Gastrocnemius medialis (tissue), 4 donors: ENCODE data around the gene CPS1.

Experiments used
- POLR2A ChIP-seq, 2 donors: fragments of 450-650 bp; IDR thresholded peaks; one replicate each; pipeline ENCODE4 v1.6.1; 2017; ENCODE audit warnings: antibody characterized with exemption in 2 of 2, mild to moderate bottlenecking in 2 of 2, moderate library complexity in 2 of 2
- TF ChIP-seq, protein P1 (sequence below), 5 experiments: fragments of 450-650 bp in 3 of 5; fragments of 200-600 bp in 2 of 5; sonication (generic) in 2 of 5; IDR thresholded peaks in 4 of 5; conservative IDR thresholded peaks in 1 of 5; 1 replicate in 4 of 5; 2 replicates in 1 of 5; pipeline ENCODE4 v1.5.1; 2016 to 2019; ENCODE audit warnings: antibody characterized with exemption in 5 of 5, mild to moderate bottlenecking in 3 of 5, moderate library complexity in 3 of 5

DNA sequence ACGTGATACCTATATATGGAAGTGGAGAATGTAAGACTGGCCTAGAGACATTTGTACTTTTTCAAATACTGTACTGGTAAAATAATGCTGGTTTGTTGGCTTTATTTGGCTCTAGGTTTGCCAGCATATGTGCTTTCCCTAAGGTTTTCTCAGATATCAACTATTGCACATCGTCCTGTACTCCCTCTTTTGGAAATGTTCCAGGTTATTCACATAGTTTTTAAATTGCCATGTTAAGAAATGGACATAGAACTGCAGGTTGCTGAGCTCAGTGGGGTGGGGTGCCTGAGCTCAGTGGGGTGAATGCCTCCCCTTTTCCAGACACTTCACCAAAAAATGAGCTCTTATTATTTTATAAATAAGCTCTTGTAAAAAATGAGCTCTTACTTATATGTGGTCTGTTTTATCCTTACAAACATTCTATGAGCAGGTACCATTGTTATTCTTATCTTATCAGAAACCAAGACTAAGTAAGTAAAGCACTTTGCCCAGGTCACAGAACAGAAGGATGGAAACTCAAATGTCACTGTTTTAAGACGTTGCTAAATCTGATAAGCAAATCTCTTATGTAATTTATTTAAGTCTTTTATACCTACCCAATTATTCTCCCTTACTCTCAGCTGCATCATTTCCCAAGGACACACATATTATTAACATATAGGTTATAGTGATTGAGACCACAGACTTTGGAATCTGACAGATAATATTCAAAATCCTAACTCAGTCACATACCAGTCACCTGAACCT lies 99.0 kb downstream of the CPS1 start:
- TF ChIP-seq, protein P1, sequence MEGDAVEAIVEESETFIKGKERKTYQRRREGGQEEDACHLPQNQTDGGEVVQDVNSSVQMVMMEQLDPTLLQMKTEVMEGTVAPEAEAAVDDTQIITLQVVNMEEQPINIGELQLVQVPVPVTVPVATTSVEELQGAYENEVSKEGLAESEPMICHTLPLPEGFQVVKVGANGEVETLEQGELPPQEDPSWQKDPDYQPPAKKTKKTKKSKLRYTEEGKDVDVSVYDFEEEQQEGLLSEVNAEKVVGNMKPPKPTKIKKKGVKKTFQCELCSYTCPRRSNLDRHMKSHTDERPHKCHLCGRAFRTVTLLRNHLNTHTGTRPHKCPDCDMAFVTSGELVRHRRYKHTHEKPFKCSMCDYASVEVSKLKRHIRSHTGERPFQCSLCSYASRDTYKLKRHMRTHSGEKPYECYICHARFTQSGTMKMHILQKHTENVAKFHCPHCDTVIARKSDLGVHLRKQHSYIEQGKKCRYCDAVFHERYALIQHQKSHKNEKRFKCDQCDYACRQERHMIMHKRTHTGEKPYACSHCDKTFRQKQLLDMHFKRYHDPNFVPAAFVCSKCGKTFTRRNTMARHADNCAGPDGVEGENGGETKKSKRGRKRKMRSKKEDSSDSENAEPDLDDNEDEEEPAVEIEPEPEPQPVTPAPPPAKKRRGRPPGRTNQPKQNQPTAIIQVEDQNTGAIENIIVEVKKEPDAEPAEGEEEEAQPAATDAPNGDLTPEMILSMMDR (IDR thresholded peaks at IDR 0.05 in 4 of 5, conservative IDR thresholded peaks at IDR 0.05 in 1 of 5) = no peak
- no peak for TF ChIP-seq POLR2A (IDR thresholded peaks at IDR 0.05)
